HCT116 (cell line): Measurements from ENCODE around the gene RAB41. TPM values are rescaled to one million over a fixed set of nuclear protein-coding genes. Genes with fewer than 3 reads are reported as not detected.

Source experiments
- ATAC-seq: fragments of 200-7000 bp; cut with Tn5 transposase; 2 replicates; pipeline ENCODE4 v1.9.1; 2020; ENCODE audit warnings: mild to moderate bottlenecking, moderate library complexity
- BruUV-seq: library from RNA; stranded (reverse); fragments of 400-500 nt; replicated peaks from 2 replicates; lab custom pipeline; 2021; lab: Mats Ljungman, UMichigan
- CTCF ChIA-PET: fragments of 300-600 bp; sonication (Branson Sonifier 250); formaldehyde crosslinking; loops from one replicate; lab custom pipeline; 2021; ENCODE audit warnings: antibody characterized with exemption; lab: Charles Lee
- POLR2A ChIA-PET: fragments of 300-600, 350-600 bp; sonication (Branson Sonifier 250); formaldehyde crosslinking; loops from one replicate; lab custom pipeline; 2021; ENCODE audit warnings: antibody characterized with exemption; lab: Charles Lee
- RAD21 ChIA-PET, 2 experiments: fragments of 300-600 bp; sonication (Branson Sonifier 250); formaldehyde crosslinking; loops; one replicate each; lab custom pipeline; 2023; ENCODE audit warnings: low total read pairs in 2 of 2; ENCODE audit not compliant: uncharacterized antibody in 2 of 2, unreplicated experiment in 2 of 2, low non-redundant PET in 1 of 2; lab: Charles Lee
- DNase-seq: peaks from one replicate; pipeline ENCODE4 v3.0.0-alpha.2; 2010; ENCODE audit warnings: low read depth, low spot score
- H2AFZ ChIP-seq: fragments of 200-600 bp; shearing (Covaris generic), sonication (generic); 2 replicates; pipeline ENCODE4 v1.6.1; 2017; ENCODE audit warnings: low read depth, mixed run types, mixed read lengths, antibody characterized with exemption, low read length; ENCODE audit not compliant: poor library complexity, severe bottlenecking
- H3K27ac ChIP-seq: 2 replicates; pipeline ENCODE4 v1.5.1; 2012; ENCODE audit warnings: low read depth, low read length
- H3K27me3 ChIP-seq: fragments of 200-600 bp; sonication (generic); 2 replicates; pipeline ENCODE4 v1.6.1; 2016; ENCODE audit warnings: mixed run types, low read length, mixed read lengths; ENCODE audit not compliant: insufficient read depth
- H3K36me3 ChIP-seq, 2 experiments: fragments of 200-500 bp in 1 of 2; fragments of 200-600 bp in 1 of 2; sonication (Bioruptor generic) in 1 of 2; sonication (generic) in 1 of 2; 2 replicates each; pipeline versions ENCODE4 v1.5.1 to v1.6.1; 2014 to 2016; ENCODE audit warnings: low read length in 2 of 2, inconsistent platforms in 1 of 2, mixed read lengths in 1 of 2, mixed run types in 1 of 2; ENCODE audit not compliant: insufficient read depth in 2 of 2, control insufficient read depth in 1 of 2
- H3K4me1 ChIP-seq, 2 experiments: fragments of 200-600 bp in 1 of 2; sonication (generic) in 1 of 2; 2 replicates each; pipeline versions ENCODE4 v1.5.1 to v1.6.1; 2012 to 2017; ENCODE audit warnings: low read length in 2 of 2, inconsistent platforms in 1 of 2, mild to moderate bottlenecking in 1 of 2, mixed read lengths in 1 of 2, mixed run types in 1 of 2, moderate library complexity in 1 of 2; ENCODE audit not compliant: insufficient read depth in 2 of 2, control insufficient read depth in 1 of 2
- H3K4me2 ChIP-seq: fragments of 200-600 bp; sonication (generic); 2 replicates; pipeline ENCODE4 v1.6.1; 2017; ENCODE audit warnings: mixed run types, low read length, mixed read lengths
- H3K4me3 ChIP-seq, 2 experiments: fragments of 200-600 bp in 1 of 2; sonication (generic) in 1 of 2; replicated peaks in 1 of 2; 2 replicates each; pipeline ENCODE4 v1.5.1; 2011 to 2016; ENCODE audit warnings: low read length in 2 of 2, control low read depth in 1 of 2, low read depth in 1 of 2, mild to moderate bottlenecking in 1 of 2, mixed read lengths in 1 of 2, mixed run types in 1 of 2
- H3K79me2 ChIP-seq: fragments of 200-600 bp; sonication (generic); 2 replicates; pipeline ENCODE4 v1.6.1; 2017; ENCODE audit warnings: mild to moderate bottlenecking, mixed run types, low read length, moderate library complexity, mixed read lengths; ENCODE audit not compliant: insufficient read depth
- H3K9ac ChIP-seq: fragments of 200-600 bp; sonication (generic); 2 replicates; pipeline ENCODE4 v1.6.1; 2016; ENCODE audit warnings: low read length, mixed read lengths
- H3K9me2 ChIP-seq: fragments of 200-600 bp; sonication (generic), shearing (Covaris generic); 2 replicates; pipeline ENCODE4 v1.6.1; 2017; ENCODE audit warnings: mixed run types, mild to moderate bottlenecking, moderate library complexity; ENCODE audit not compliant: insufficient read depth
- H3K9me3 ChIP-seq, 2 experiments: fragments of 200-500 bp in 1 of 2; fragments of 200-600 bp in 1 of 2; sonication (Bioruptor generic) in 1 of 2; sonication (generic) in 1 of 2; 2 replicates each; pipeline ENCODE4 v1.6.1; 2014 to 2017; ENCODE audit warnings: low read length in 2 of 2, mixed read lengths in 2 of 2, inconsistent platforms in 1 of 2, low read depth in 1 of 2, mild to moderate bottlenecking in 1 of 2, mixed run types in 1 of 2, moderate library complexity in 1 of 2; ENCODE audit not compliant: control insufficient read depth in 1 of 2, insufficient read depth in 1 of 2
- H4K20me1 ChIP-seq: fragments of 200-600 bp; sonication (generic), shearing (Covaris generic); 2 replicates; pipeline ENCODE4 v1.6.1; 2017; ENCODE audit warnings: mixed run types, mild to moderate bottlenecking, moderate library complexity; ENCODE audit not compliant: insufficient read depth
- CBX3 ChIP-seq: IDR thresholded peaks from 2 replicates; pipeline ENCODE4 v1.6.1; 2012; ENCODE audit warnings: low read depth
- EGR1 ChIP-seq: IDR thresholded peaks from 2 replicates; pipeline ENCODE4 v1.6.1; 2012; ENCODE audit warnings: low read depth
- ELF1 ChIP-seq: IDR thresholded peaks from 2 replicates; pipeline ENCODE4 v1.6.1; 2012; ENCODE audit warnings: low read depth, borderline replicate concordance
- EZH2 ChIP-seq: fragments of 200-600 bp; sonication (generic); IDR thresholded peaks from 2 replicates; pipeline ENCODE4 v1.6.1; 2017; ENCODE audit warnings: antibody characterized with exemption, mixed run types
- EZH2phosphoT487 ChIP-seq: fragments of 200-600 bp; IDR thresholded peaks from 2 replicates; pipeline ENCODE4 v1.6.1; 2018; ENCODE audit warnings: antibody characterized with exemption, borderline replicate concordance
- FOSL1 ChIP-seq: IDR thresholded peaks from 2 replicates; pipeline ENCODE4 v1.6.1; 2012; ENCODE audit warnings: low read depth
- JUND ChIP-seq: IDR thresholded peaks from 2 replicates; pipeline ENCODE4 v1.6.1; 2012
- RAD21 ChIP-seq: IDR thresholded peaks from 2 replicates; pipeline ENCODE4 v1.6.1; 2012; ENCODE audit warnings: low read depth, mild to moderate bottlenecking
- SP1 ChIP-seq: IDR thresholded peaks from 2 replicates; pipeline ENCODE4 v1.6.1; 2012; ENCODE audit warnings: low read depth
- SRF ChIP-seq: IDR thresholded peaks from 2 replicates; pipeline ENCODE4 v1.6.1; 2012; ENCODE audit warnings: low read depth
- TCF7L2 ChIP-seq: IDR thresholded peaks from 2 replicates; pipeline ENCODE4 v1.7.0; 2011; ENCODE audit warnings: borderline replicate concordance, inconsistent platforms; ENCODE audit not compliant: insufficient read depth, insufficient read length; ENCODE audit errors: extremely low read depth
- YY1 ChIP-seq: IDR thresholded peaks from 2 replicates; pipeline ENCODE4 v1.6.1; 2011; ENCODE audit warnings: low read length, low read depth, moderate library complexity, mild to moderate bottlenecking; ENCODE audit not compliant: insufficient replicate concordance; ENCODE audit errors: extremely low read depth
- intact Hi-C: fragments of 100-400 bp; cut with micrococcal nuclease; formaldehyde crosslinking; loops from 2 replicates; pipeline ENCODE4 v1.10.0; 2022
- total RNA-seq: library from RNA; stranded (reverse); gene quantifications from one replicate; pipeline ENCODE4 v1.2.1, GENCODE V29; 2021; ENCODE audit not compliant: unreplicated experiment
- TF ChIP-seq, protein P1 (sequence below): IDR thresholded peaks from 2 replicates; pipeline ENCODE4 v1.6.1; 2012
- TF ChIP-seq, protein P2 (sequence below): IDR thresholded peaks from 2 replicates; pipeline ENCODE4 v1.6.1; 2012; ENCODE audit warnings: low read depth
- TF ChIP-seq, protein P3 (sequence below): IDR thresholded peaks from 2 replicates; pipeline ENCODE4 v1.6.1; 2011; ENCODE audit warnings: mild to moderate bottlenecking, low read length, moderate library complexity; ENCODE audit not compliant: insufficient replicate concordance; ENCODE audit errors: extremely low read depth

The RAB41 gene
- total RNA-seq, 1 experiment from 2014 or later = not detected

DNA sequence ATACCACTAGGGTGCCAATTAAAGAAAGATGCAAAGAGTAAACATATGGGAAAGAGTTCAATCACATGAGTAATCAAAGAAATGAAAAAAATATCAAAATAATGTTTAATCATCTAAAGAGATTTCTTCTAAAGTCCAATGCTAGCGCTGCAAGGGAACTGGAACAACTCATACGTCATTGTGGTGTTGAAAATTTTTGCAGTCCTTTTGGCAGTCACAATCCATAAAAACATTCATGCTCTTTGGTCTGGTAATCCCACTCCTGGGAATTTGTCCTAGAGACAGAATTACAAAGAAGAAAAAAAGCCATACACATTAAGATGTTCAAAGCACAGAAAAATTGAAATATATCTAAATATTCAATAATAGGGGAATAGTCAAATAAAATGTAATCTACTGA lies 26.5 kb upstream of the RAB41 start (continued):
- TF ChIP-seq RAD21 (no peak), EGR1 (no peak), YY1 (no peak), EZH2phosphoT487 (no peak), EZH2 (no peak), JUND (no peak), SP1 (no peak), ELF1 (no peak)
- TF ChIP-seq, all 23 proteins: peak for 0

DNA sequence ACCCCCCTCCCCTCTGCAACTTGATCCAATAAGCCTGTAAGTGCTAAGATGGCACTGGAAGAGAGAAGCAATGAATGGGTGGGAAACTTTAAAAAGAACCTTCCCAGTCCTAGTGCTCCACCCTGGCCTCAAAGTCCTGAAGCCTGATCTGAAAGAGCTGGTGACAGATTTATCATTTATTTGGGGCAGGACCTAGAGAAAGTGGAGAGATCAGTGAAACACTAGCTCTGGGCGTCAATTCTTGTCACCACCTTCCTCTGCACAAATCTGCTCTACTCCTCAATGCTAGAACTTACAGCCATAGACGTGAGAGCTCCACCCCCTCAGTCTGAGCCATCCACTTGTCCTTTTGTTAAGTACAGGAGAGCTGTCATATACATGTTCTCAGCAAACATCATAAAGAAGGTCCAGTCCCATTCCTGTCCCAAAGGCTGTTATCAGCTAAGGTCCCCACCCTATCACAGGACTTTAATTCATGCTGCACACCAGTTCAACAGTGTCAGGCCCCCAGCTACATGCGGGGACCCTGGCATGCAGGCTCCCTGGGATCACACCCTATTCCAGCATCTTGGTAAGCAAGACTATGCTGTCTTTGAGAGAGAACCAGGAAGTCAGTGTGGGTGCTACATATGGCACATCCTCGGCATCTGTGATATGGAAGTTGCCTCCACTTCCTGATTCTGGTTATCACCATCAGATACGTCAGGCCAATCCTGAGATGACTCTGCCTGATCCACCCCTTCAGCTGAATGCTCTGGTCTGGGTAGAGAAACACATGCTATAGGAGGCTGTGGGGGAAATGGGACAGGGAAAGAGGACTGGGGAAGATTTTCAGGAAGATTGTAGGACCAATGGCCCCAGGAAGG lies 24.3 kb upstream of the RAB41 start:
- DNase-seq (no peak), ATAC-seq (no peak)
- RAD21 ChIA-PET = no interaction called here
- H3K9me3 ChIP-seq = no peaks in the 10 kb centered on the region
- CTCF ChIA-PET = no interaction called here
- POLR2A ChIA-PET = no interaction called here
- no peak overlapping the region for H3K4me2 ChIP-seq
- H2AFZ ChIP-seq = no peak overlapping the region
- H3K27me3 ChIP-seq = no peaks in the 10 kb centered on the region
- H3K27ac ChIP-seq = no peak overlapping the region
- no peaks in the 10 kb centered on the region for H3K36me3 ChIP-seq
- no peak overlapping the region for H3K9ac ChIP-seq
- no peaks in the 10 kb centered on the region for H3K79me2 ChIP-seq
- H3K4me1 ChIP-seq = peaks cover 16 to 41% of the 10 kb centered on the region in 2 experiments
- no TSS peak for BruUV-seq
- H3K9me2 ChIP-seq = no peaks in the 10 kb centered on the region
- intact Hi-C loops = no loop called here
- no peak overlapping the region for H3K4me3 ChIP-seq
- H4K20me1 ChIP-seq = no peaks in the 10 kb centered on the region
- no peak for TF ChIP-seq TCF7L2
- TF ChIP-seq, protein P1, sequence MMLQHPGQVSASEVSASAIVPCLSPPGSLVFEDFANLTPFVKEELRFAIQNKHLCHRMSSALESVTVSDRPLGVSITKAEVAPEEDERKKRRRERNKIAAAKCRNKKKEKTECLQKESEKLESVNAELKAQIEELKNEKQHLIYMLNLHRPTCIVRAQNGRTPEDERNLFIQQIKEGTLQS = no peak
- no peak for TF ChIP-seq CBX3
- no peak for TF ChIP-seq FOSL1
- no peak for TF ChIP-seq RAD21
- TF ChIP-seq EZH2phosphoT487 = no peak
- TF ChIP-seq JUND = no peak
- no peak for TF ChIP-seq EGR1
- no peak for TF ChIP-seq SRF
- TF ChIP-seq, protein P2, sequence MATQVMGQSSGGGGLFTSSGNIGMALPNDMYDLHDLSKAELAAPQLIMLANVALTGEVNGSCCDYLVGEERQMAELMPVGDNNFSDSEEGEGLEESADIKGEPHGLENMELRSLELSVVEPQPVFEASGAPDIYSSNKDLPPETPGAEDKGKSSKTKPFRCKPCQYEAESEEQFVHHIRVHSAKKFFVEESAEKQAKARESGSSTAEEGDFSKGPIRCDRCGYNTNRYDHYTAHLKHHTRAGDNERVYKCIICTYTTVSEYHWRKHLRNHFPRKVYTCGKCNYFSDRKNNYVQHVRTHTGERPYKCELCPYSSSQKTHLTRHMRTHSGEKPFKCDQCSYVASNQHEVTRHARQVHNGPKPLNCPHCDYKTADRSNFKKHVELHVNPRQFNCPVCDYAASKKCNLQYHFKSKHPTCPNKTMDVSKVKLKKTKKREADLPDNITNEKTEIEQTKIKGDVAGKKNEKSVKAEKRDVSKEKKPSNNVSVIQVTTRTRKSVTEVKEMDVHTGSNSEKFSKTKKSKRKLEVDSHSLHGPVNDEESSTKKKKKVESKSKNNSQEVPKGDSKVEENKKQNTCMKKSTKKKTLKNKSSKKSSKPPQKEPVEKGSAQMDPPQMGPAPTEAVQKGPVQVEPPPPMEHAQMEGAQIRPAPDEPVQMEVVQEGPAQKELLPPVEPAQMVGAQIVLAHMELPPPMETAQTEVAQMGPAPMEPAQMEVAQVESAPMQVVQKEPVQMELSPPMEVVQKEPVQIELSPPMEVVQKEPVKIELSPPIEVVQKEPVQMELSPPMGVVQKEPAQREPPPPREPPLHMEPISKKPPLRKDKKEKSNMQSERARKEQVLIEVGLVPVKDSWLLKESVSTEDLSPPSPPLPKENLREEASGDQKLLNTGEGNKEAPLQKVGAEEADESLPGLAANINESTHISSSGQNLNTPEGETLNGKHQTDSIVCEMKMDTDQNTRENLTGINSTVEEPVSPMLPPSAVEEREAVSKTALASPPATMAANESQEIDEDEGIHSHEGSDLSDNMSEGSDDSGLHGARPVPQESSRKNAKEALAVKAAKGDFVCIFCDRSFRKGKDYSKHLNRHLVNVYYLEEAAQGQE = no peak
- no peak for TF ChIP-seq EZH2
- TF ChIP-seq, protein P3, sequence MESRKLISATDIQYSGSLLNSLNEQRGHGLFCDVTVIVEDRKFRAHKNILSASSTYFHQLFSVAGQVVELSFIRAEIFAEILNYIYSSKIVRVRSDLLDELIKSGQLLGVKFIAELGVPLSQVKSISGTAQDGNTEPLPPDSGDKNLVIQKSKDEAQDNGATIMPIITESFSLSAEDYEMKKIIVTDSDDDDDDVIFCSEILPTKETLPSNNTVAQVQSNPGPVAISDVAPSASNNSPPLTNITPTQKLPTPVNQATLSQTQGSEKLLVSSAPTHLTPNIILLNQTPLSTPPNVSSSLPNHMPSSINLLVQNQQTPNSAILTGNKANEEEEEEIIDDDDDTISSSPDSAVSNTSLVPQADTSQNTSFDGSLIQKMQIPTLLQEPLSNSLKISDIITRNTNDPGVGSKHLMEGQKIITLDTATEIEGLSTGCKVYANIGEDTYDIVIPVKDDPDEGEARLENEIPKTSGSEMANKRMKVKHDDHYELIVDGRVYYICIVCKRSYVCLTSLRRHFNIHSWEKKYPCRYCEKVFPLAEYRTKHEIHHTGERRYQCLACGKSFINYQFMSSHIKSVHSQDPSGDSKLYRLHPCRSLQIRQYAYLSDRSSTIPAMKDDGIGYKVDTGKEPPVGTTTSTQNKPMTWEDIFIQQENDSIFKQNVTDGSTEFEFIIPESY = no peak
- TF ChIP-seq YY1 = no peak
